NCI-H1694 treated with DMSO at 0.1 percent for 48 hours (cell line): ENCODE results near the gene RPS2.

ENCODE experiments used
- DNase-seq: peaks from one replicate; lab custom pipeline; 2025; lab: John Stamatoyannopoulos, UW

The RPS2 gene

GRCh38 chr16:1998852-1999801 is 34.5 kb upstream of the RPS2 start:
- no peak for DNase-seq

GRCh38 chr16:1998360-1998835 is 33.8 kb upstream of the RPS2 start:
- DNase-seq: no peak

- DNase-seq: no peak
These were observed 33.1 kb upstream of the RPS2 start for GRCh38 chr16:1997494-1998359.

- no peak for DNase-seq
These were observed 29.1 kb upstream of the RPS2 start for GRCh38 chr16:1993731-1994131.

- DNase-seq: no peak
These were observed 28.2 kb upstream of the RPS2 start for GRCh38 chr16:1992704-1993317.

- DNase-seq: no peak
These were observed 27.5 kb upstream of the RPS2 start for GRCh38 chr16:1991948-1992703.

- no peak for DNase-seq
These were observed 26.9 kb upstream of the RPS2 start for GRCh38 chr16:1991588-1991947.

- DNase-seq: no peak
These were observed 26.5 kb upstream of the RPS2 start for GRCh38 chr16:1991135-1991551.

GRCh38 chr16:1990351-1991134 is 25.9 kb upstream of the RPS2 start:
- DNase-seq: no peak

- no peak for DNase-seq
These were observed 25.4 kb upstream of the RPS2 start for GRCh38 chr16:1990101-1990350.

GRCh38 chr16:1989209-1990100 is 24.8 kb upstream of the RPS2 start, which contains the start of gene SYNGR3:
TSS of gene SYNGR3 (plus strand) at chr16:1989970. CDS start at chr16:1990103, 133 bp downstream.
- no peak for DNase-seq

- DNase-seq: no peak
These were observed 22.6 kb upstream of the RPS2 start for GRCh38 chr16:1987198-1987597.

- DNase-seq: no peak
These were observed 21.0 kb upstream of the RPS2 start for GRCh38 chr16:1985466-1986150.

GRCh38 chr16:1984347-1985225 is 20.0 kb upstream of the RPS2 start:
- DNase-seq: no peak

- DNase-seq: peak; percentile 51
These were observed 19.1 kb upstream of the RPS2 start, which contains the start of gene GFER for GRCh38 chr16:1983544-1984346. TSS of gene GFER (plus strand) at chr16:1984193. CDS start at chr16:1984219, 26 bp downstream.

GRCh38 chr16:1982991-1983543 is 18.4 kb upstream of the RPS2 start:
- no peak for DNase-seq

GRCh38 chr16:1982013-1982433 is 17.4 kb upstream of the RPS2 start:
- no peak for DNase-seq
